PC-3 (cell line): Measurements from ENCODE around the gene MCL1. TPM values are rescaled to one million over a fixed set of nuclear protein-coding genes. Genes with fewer than 3 reads are reported as not detected.

Source experiments
- ATAC-seq: fragments of 200-7000 bp; cut with Tn5 transposase; 2 replicates; pipeline ENCODE4 v1.9.1; 2020; ENCODE audit warnings: mild to moderate bottlenecking, moderate library complexity
- BruUV-seq: library from RNA; stranded (reverse); fragments of 400-500 nt; replicated peaks from 2 replicates; lab custom pipeline; 2021; lab: Mats Ljungman, UMichigan
- CTCF ChIA-PET: fragments of 300-600 bp; sonication (Branson Sonifier 250); formaldehyde crosslinking; loops from one replicate; lab custom pipeline; 2022; ENCODE audit warnings: antibody characterized with exemption; lab: Charles Lee
- POLR2A ChIA-PET: fragments of 300-600 bp; sonication (Branson Sonifier 250); formaldehyde crosslinking; loops from one replicate; lab custom pipeline; 2022; ENCODE audit warnings: antibody characterized with exemption; ENCODE audit not compliant: unreplicated experiment; lab: Charles Lee
- DNase-seq: peaks from one replicate; pipeline ENCODE4 v3.0.0-alpha.2; 2015
- H2AFZ ChIP-seq: fragments of 300-600 bp; sonication (generic); 2 replicates; pipeline ENCODE4 v1.6.0; 2016; ENCODE audit warnings: antibody characterized with exemption, low read length
- H3F3A ChIP-seq: fragments of 300-600 bp; sonication (generic); one replicate; pipeline ENCODE4 v1.6.0; 2017; ENCODE audit warnings: antibody characterized with exemption, low read length, control low read depth, mild to moderate bottlenecking; ENCODE audit not compliant: unreplicated experiment
- H3K27ac ChIP-seq: fragments of 300-600 bp; sonication (generic); 2 replicates; pipeline ENCODE4 v1.5.1; 2016; ENCODE audit warnings: mild to moderate bottlenecking, low read length
- H3K27me3 ChIP-seq: fragments of 300-600 bp; sonication (generic); 2 replicates; pipeline ENCODE4 v1.6.1; 2016; ENCODE audit warnings: low read length, mixed read lengths
- H3K36me3 ChIP-seq: fragments of 300-600 bp; sonication (generic); 2 replicates; pipeline ENCODE4 v1.6.1; 2016; ENCODE audit warnings: low read depth, mixed run types, low read length, mixed read lengths
- H3K4me1 ChIP-seq: fragments of 300-600 bp; sonication (generic); 2 replicates; pipeline ENCODE4 v1.5.1; 2016; ENCODE audit warnings: low read length; ENCODE audit not compliant: insufficient read depth
- H3K4me2 ChIP-seq: fragments of 300-600 bp; sonication (generic); 2 replicates; pipeline ENCODE4 v1.6.0; 2016; ENCODE audit warnings: low read length
- H3K4me3 ChIP-seq: fragments of 300-600 bp; sonication (generic); 2 replicates; pipeline ENCODE4 v1.5.1; 2016; ENCODE audit warnings: mild to moderate bottlenecking, low read length, mixed read lengths
- H3K79me2 ChIP-seq: fragments of 300-600 bp; sonication (generic); 2 replicates; pipeline ENCODE4 v1.6.1; 2017; ENCODE audit warnings: low read length, mixed read lengths
- H3K9ac ChIP-seq: fragments of 300-600 bp; sonication (generic); 2 replicates; pipeline ENCODE4 v1.6.0; 2016; ENCODE audit warnings: mild to moderate bottlenecking, low read length
- H3K9me2 ChIP-seq: fragments of 300-600 bp; sonication (generic); replicated peaks from 2 replicates; pipeline ENCODE4 v1.6.1; 2016; ENCODE audit warnings: mixed run types, low read length, mixed read lengths
- H3K9me3 ChIP-seq: fragments of 300-600 bp; sonication (generic); 2 replicates; pipeline ENCODE4 v1.6.1; 2016; ENCODE audit warnings: low read length, mixed read lengths
- H4K20me1 ChIP-seq: fragments of 300-600 bp; sonication (generic); 2 replicates; pipeline ENCODE4 v1.6.1; 2016; ENCODE audit warnings: low read length, mixed read lengths
- CTCF ChIP-seq: fragments of 300-600 bp; sonication (generic); conservative IDR thresholded peaks from 2 replicates; pipeline ENCODE4 v1.5.1; 2017; ENCODE audit warnings: antibody characterized with exemption, low read depth, mild to moderate bottlenecking, low read length
- EZH2 ChIP-seq: fragments of 300-600 bp; sonication (generic); IDR thresholded peaks from one replicate; pipeline ENCODE4 v1.6.1; 2017; ENCODE audit warnings: antibody characterized with exemption, mild to moderate bottlenecking, low read length; ENCODE audit not compliant: unreplicated experiment
- EZH2phosphoT487 ChIP-seq: fragments of 300-600 bp; sonication (generic); IDR thresholded peaks from 2 replicates; pipeline ENCODE4 v1.6.1; 2018; ENCODE audit warnings: mild to moderate bottlenecking, antibody characterized with exemption, low read length, borderline replicate concordance
- intact Hi-C: fragments of 100-400 bp; cut with micrococcal nuclease; formaldehyde crosslinking; loops from 2 replicates; pipeline ENCODE4 v1.9.0; 2023
- total RNA-seq: library from RNA; depleted of rRNA; stranded (reverse); fragments of >200 nt; gene quantifications from 2 replicates; pipeline ENCODE4 v1.2.3, GENCODE V29; 2014

Gene MCL1
- total RNA-seq, 1 experiment from 2014 or later: 285 TPM

DNA sequence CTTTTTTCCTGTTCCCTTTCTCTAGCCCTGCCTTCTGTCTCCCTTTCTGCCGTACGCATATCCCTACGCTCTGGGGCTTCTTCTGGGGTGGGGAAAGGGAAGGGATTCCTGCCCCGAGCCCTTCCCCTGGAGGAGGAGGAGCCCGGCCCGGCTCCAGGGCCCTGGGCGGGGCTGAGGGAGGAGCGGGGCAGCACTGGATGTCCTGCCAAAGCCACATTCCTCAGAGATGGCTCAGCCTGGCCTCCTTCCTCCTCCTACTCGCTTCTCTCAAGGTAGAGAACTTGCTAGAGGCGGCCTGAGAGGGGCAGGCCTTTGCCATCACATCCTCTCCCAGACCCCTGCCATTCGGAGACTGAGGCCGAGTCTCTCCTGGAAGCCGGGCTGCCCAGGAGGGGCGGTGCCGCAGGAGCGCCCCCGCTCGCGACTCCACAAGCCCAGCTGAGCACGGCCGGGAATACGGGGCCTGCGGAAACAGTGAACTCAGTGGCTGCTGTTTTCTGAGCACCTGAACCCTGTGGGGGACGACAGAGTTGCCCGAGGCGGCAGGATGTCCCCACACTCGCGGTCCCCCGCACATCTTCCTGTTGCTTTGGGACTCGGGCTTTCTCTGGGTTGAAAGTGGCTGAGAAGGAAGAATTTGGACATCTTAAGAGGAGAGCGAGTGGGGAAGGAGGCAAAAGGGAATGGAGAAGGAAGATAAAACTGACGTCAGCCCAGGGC, 18.0 kb downstream of the MCL1 start:
- H3K36me3 ChIP-seq: no peaks in the 10 kb centered on the region
- H4K20me1 ChIP-seq: no peaks in the 10 kb centered on the region
- TF ChIP-seq EZH2phosphoT487: no peak
- TF ChIP-seq EZH2: no peak
- TF ChIP-seq CTCF: peak; percentile 10; the same call in 1 of the 2 replicates
- ChIA-PET CTCF (interaction anchor here (0.7 to 2.2 kb wide), 5 partner anchors 60 to 252 kb away, joined by 5 to 22 read pairs (median 6); partner anchors contain the start of gene ENSA), POLR2A (interaction anchor here (0.5 to 2.3 kb wide), 10 partner anchors 9 to 361 kb away, joined by 3 to 31 read pairs (median 4); partner anchors contain the start of genes ENSA, FALEC and MCL1)
- H3K4me3 ChIP-seq: peak overlapping the region; percentile 69
- peak; percentile 99 for DNase-seq
- H3K79me2 ChIP-seq: peaks cover 13% of the 10 kb centered on the region
- BruUV-seq: TSS peak; percentile 97
- H3K4me1 ChIP-seq: peaks cover 37% of the 10 kb centered on the region
- peak overlapping the region; percentile 96 for H3K27ac ChIP-seq
- peak; percentile 83 for ATAC-seq
- H3K9me3 ChIP-seq: no peaks in the 10 kb centered on the region
- H3K27me3 ChIP-seq: no peaks in the 10 kb centered on the region
- H3K9me2 ChIP-seq: no peaks in the 10 kb centered on the region
- H3K9ac ChIP-seq: peak overlapping the region; percentile 89
- H3K4me2 ChIP-seq: peak overlapping the region; percentile 94
- H3F3A ChIP-seq: peaks cover 3% of the 10 kb centered on the region
- H2AFZ ChIP-seq: peak overlapping the region; percentile 69
- intact Hi-C loops: loop anchor here (1.0 to 10.0 kb wide), 6 partner anchors 18 to 433 kb away; partner anchors contain the start of genes GOLPH3L, MCL1 and SETDB1

DNA sequence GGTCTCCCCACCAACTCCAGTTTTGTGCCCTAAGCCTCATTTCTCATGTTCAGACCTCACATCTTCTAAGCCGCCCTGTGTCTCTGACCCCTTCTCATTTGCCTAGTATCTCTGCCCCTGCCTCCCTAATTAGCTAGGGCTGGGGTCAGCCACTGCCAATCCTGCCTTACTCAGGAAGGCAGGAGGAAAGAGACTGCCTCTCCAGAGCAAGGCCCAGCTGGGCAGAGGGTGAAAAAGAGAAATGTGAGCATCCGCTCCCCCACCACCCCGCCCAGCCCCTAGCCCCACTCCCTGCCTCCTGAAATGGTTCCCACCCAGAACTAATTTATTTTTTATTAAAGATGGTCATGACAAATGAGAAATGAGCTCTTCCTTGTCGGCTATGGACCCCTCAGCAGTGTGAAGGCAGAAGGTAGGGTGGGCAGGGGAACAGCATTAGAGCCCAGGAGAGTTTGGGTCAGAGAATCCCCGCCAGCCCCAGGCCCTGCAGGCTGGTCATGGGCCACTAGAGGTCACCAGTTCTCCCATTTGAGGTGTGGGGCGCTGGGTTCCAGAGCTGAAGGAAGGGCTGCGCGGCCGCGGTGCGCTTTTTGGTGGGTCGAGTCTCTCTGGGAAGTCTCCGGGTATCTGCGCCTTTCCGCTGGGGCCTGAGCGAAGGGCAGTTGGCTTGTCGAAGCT, 18.7 kb downstream of the MCL1 start:
- intact Hi-C loops: loop anchor here (1.0 to 10.0 kb wide), 6 partner anchors 19 to 434 kb away; partner anchors contain the start of genes GOLPH3L, MCL1 and SETDB1
- H3K4me1 ChIP-seq: peaks cover 37% of the 10 kb centered on the region
- ChIA-PET POLR2A (interaction anchor here (2.3 kb wide), 1 partner anchor 19 kb away, joined by 31 read pairs; the partner anchor contains the start of gene MCL1), CTCF (interaction anchor here (0.5 to 2.2 kb wide), 6 partner anchors 61 to 445 kb away, joined by 3 to 22 read pairs (median 6); partner anchors contain the start of gene ENSA)
- no peaks in the 10 kb centered on the region for H3K27me3 ChIP-seq
- H3F3A ChIP-seq: peaks cover 3% of the 10 kb centered on the region
- H3K4me3 ChIP-seq: peak overlapping the region; percentile 69
- H2AFZ ChIP-seq: peak overlapping the region; percentile 69
- no peaks in the 10 kb centered on the region for H3K36me3 ChIP-seq
- no peaks in the 10 kb centered on the region for H3K9me3 ChIP-seq
- peak overlapping the region; percentile 89 for H3K9ac ChIP-seq
- BruUV-seq: TSS peak; percentile 75
- DNase-seq (peak; percentile 91), ATAC-seq (peak; percentile 54)
- H3K27ac ChIP-seq: peak overlapping the region; percentile 96
- TF ChIP-seq EZH2phosphoT487 (no peak), EZH2 (no peak), CTCF (peak; percentile 86)
- H3K79me2 ChIP-seq: peaks cover 10% of the 10 kb centered on the region; the same call in 1 of the 2 replicates
- H3K9me2 ChIP-seq: no peaks in the 10 kb centered on the region
- no peaks in the 10 kb centered on the region for H4K20me1 ChIP-seq
- peak overlapping the region; percentile 94 for H3K4me2 ChIP-seq
